ENCODE data around the gene RPL36A.
A peak's percentile ranks its signal among the peaks of the same experiment; 100 is the strongest.

Gene RPL36A

GRCh38 chrX:101393530-101394305 lies 2.9 kb downstream of the RPL36A start:
- DNase-seq, result no peak

GRCh38 chrX:101394372-101394771 lies 3.6 kb downstream of the RPL36A start:
- no peak for DNase-seq

- no peak for DNase-seq
These were observed 5.0 kb downstream of the RPL36A start for GRCh38 chrX:101395789-101396188.

GRCh38 chrX:101397779-101398178 lies 7.0 kb downstream of the RPL36A start:
- no peak for DNase-seq

- no peak for DNase-seq
These were observed 7.9 kb downstream of the RPL36A start for GRCh38 chrX:101398694-101399093.

- DNase-seq, result no peak
These were observed 9.0 kb downstream of the RPL36A start for GRCh38 chrX:101399825-101400224.

GRCh38 chrX:101407167-101407747 lies 16.4 kb downstream of the RPL36A start:
- DNase-seq, result no peak

GRCh38 chrX:101407748-101408531 lies 17.1 kb downstream of the RPL36A start, which contains the start of the genes GLA and HNRNPH2:
GLA (minus strand) TSS chrX:101407925; CDS start chrX:101407903, 22 bp downstream.
HNRNPH2 (plus strand) TSS chrX:101408222; CDS start chrX:101411989, 3,767 bp downstream.
- DNase-seq, result peak; percentile 91

- DNase-seq, result no peak
These were observed 17.7 kb downstream of the RPL36A start for GRCh38 chrX:101408532-101408841.

- DNase-seq, result no peak
These were observed 18.2 kb downstream of the RPL36A start for GRCh38 chrX:101409043-101409442.

- DNase-seq, result no peak
These were observed 19.6 kb downstream of the RPL36A start for GRCh38 chrX:101410461-101410860.

GRCh38 chrX:101411984-101412383 lies 21.2 kb downstream of the RPL36A start:
- DNase-seq, result no peak

- peak; percentile 60 for DNase-seq
These were observed 24.7 kb downstream of the RPL36A start for GRCh38 chrX:101415180-101416145.

GRCh38 chrX:101416691-101417090 lies 25.9 kb downstream of the RPL36A start:
- no peak for DNase-seq

GRCh38 chrX:101417190-101417589 lies 26.4 kb downstream of the RPL36A start:
- DNase-seq, result no peak

- peak; percentile 17 for DNase-seq
These were observed 27.4 kb downstream of the RPL36A start for GRCh38 chrX:101417981-101418841.

GRCh38 chrX:101419489-101419888 lies 28.7 kb downstream of the RPL36A start:
- DNase-seq, result no peak

- DNase-seq, result no peak
These were observed 37.1 kb downstream of the RPL36A start for GRCh38 chrX:101427954-101428353.

GRCh38 chrX:101429934-101430333 lies 39.1 kb downstream of the RPL36A start:
- no peak for DNase-seq

- no peak for DNase-seq
These were observed 39.8 kb downstream of the RPL36A start for GRCh38 chrX:101430457-101431078.

GRCh38 chrX:101442085-101442484 lies 51.3 kb downstream of the RPL36A start:
- no peak for DNase-seq

Measured in central memory CD4-positive, alpha-beta T cell (primary cell).